ENCODE data around the gene AVPR2.

Gene AVPR2

DNA sequence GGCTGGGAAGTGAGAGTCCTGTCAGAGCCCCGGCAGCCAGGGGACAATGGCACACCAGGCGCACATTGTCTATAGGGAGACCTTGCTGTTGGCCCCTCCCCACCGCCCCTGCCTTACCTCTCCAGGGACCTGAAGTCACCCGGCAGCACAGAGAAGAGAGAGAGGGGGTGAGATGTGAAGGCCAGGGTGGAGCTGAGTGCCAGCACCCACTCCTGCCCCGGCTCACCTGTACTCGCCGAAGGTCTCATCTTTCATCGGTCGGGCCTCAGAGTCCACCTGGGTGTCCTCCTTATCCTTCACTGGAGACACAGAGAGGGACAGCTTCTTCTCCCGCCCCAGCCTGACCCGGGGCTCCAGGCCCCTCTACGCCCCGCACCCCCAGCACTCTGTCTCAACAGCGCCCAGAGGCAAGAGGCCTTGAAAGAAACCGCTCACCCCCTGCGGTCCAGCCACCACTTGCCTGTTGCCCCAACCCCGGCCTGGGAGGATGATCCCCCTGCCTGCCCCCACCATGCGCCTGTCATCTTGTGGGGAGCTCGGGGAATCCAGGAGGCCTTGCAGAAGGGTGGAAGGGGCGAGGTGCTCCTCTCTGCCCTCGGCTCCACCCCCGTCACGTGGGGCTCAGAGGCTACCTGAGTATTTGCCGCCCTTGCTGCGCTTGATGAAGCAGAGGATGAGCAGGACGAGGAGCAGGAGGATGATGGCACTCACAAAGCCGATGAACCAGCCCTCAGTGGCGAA, 41.1 kb upstream of the AVPR2 start:
- TF ChIP-seq ZFX (IDR thresholded peaks at IDR 0.05; ENCODE audit: borderline replicate concordance), result no peak
- TF ChIP-seq, protein P1, sequence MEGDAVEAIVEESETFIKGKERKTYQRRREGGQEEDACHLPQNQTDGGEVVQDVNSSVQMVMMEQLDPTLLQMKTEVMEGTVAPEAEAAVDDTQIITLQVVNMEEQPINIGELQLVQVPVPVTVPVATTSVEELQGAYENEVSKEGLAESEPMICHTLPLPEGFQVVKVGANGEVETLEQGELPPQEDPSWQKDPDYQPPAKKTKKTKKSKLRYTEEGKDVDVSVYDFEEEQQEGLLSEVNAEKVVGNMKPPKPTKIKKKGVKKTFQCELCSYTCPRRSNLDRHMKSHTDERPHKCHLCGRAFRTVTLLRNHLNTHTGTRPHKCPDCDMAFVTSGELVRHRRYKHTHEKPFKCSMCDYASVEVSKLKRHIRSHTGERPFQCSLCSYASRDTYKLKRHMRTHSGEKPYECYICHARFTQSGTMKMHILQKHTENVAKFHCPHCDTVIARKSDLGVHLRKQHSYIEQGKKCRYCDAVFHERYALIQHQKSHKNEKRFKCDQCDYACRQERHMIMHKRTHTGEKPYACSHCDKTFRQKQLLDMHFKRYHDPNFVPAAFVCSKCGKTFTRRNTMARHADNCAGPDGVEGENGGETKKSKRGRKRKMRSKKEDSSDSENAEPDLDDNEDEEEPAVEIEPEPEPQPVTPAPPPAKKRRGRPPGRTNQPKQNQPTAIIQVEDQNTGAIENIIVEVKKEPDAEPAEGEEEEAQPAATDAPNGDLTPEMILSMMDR (IDR thresholded peaks at IDR 0.05), result no peak
- H3K27ac ChIP-seq, result no peak overlapping the region

DNA sequence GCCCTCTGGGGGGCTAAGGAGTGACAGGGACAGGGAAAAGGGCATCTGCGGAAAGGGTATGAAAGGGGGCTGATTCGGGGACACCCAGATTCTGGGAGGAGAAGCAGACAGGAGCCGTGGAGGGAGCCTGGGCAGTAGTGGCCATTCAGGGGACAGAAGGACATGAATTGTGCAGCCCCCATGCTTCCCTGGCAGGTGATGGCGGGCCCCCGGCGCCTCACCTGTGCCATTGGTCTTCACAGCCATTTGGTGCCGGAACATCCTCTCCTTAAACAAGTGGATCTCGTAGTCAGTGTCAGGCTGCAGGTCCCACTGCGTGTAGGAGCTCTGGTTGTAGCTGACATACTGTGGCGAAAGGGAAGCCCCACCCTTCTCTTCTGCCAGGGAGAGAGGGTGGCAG, 40.4 kb upstream of the AVPR2 start:
- no peak for TF ChIP-seq ZFX (IDR thresholded peaks at IDR 0.05; ENCODE audit: borderline replicate concordance)
- TF ChIP-seq, protein P1 (IDR thresholded peaks at IDR 0.05), result no peak
- no peak overlapping the region for H3K27ac ChIP-seq

DNA sequence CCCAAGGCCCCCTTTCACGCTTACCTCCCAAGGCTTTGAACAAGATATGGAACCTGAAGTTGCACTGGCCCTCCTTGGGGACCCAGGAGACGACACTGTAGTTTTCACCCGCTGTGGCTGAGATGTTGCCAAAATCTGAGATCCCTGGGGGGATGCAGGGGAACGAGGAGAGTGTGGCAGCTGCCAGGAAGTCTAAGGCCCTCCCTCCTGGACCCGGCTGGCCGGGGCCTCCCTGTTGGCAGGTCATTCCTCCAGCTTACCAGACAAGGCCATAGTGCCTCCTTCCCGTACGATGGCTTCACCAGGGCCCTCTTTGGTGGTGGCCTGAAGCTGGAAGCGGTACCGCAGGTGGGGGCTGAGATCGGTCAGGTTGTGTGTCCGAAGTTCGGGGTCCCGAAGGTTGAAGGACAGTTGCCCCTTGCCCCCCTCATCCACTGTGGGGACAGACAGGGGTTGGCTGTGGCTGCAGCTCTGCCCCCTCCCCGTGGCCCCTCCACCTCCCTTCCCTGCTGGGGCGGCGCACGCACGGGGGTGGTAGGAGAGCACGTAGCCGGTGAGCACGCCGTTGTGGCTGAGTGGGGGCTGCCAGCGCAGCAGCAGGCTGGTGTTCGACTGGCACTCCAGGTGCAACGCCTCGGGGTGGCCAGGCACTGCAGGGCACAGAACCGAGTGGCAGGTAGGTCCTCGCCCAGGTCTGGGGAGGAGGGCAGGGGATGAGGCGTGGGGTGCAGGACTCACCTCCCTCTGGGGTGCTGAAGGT, 39.7 kb upstream of the AVPR2 start:
- H3K27ac ChIP-seq, result no peak overlapping the region
- TF ChIP-seq, protein P1 (IDR thresholded peaks at IDR 0.05), result no peak
- TF ChIP-seq ZFX (IDR thresholded peaks at IDR 0.05; ENCODE audit: borderline replicate concordance), result no peak

DNA sequence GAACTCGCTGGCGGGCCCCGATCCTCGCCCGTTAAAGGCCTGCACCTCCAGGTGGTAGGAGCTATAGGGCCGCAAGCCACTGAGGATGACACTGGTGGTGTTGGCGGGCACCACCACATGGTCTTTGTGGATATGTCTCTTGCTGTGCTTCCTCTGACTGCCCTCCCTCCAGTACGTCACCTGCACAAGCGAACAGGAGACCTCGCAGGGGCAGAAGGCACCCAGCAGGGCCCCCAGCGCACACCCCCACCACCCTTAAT, 39.2 kb upstream of the AVPR2 start:
- TF ChIP-seq, protein P1 (IDR thresholded peaks at IDR 0.05), result no peak
- TF ChIP-seq ZFX (IDR thresholded peaks at IDR 0.05; ENCODE audit: borderline replicate concordance), result no peak
- no peak overlapping the region for H3K27ac ChIP-seq

DNA sequence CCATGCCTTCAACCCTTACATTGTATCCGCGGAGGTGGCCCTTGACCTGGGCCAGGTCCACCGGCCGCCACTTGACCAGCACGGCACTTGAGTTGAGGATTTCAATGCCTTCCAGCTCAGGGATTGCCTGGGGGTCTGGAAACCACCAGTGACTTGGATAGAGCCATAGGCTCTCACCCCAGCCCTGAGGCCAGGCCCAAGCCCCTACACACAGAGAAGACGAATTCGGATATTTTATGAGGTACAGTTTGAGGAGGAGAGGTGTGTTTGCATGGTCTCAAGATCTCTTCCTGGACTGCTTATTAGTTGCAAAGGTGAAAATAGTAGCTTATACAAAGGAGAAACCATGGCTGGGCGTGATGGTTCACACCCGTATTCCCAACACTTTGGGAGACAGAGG, 38.8 kb upstream of the AVPR2 start:
- no peak overlapping the region for H3K27ac ChIP-seq
- TF ChIP-seq ZFX (IDR thresholded peaks at IDR 0.05; ENCODE audit: borderline replicate concordance), result no peak
- TF ChIP-seq, protein P1 (IDR thresholded peaks at IDR 0.05), result no peak

DNA sequence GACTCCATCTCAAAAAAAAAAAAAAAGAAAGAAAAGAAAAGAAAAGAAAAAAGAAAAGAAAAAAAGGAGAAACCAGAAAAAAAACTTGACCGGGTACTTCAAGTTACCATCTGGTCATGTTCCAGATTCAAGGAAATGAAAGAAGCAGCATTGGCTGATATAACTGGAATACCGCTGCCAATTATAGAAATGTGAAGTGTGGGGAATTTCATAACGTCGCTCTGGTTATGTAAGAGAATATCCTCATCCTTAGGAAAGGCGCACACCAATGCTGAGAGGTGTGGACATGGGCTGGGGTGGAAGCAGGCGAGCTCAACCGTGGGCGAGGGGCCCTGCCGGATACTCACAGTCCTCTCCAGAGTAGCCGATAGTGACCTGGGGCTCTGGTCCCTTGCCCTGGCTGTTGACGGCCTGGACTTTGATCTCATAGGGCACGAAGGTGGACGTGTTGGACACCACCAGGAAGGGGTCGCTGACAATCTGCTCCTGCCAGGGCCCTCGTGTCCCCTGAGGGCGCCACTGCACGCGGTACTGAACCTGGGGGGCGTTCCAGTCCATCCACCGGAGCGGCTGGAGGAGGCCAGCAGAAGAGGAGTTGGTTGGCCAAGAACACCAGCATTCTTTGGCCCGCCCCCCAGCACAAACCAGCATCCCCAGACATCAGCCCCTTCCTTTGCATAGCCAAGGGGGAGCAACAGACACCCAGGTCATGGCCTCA, 38.0 kb upstream of the AVPR2 start:
- H3K27ac ChIP-seq, result no peak overlapping the region

More for the DNA sequence above, 38.0 kb upstream of the AVPR2 start:
- TF ChIP-seq, protein P1 (IDR thresholded peaks at IDR 0.05), result no peak
- TF ChIP-seq ZFX (IDR thresholded peaks at IDR 0.05; ENCODE audit: borderline replicate concordance), result no peak

Measured in 22Rv1 (cell line).